ENCODE measurements around the gene RASSF4.
A peak's percentile ranks its signal among the peaks of the same experiment; 100 is the strongest.

RASSF4 gene, protein sequence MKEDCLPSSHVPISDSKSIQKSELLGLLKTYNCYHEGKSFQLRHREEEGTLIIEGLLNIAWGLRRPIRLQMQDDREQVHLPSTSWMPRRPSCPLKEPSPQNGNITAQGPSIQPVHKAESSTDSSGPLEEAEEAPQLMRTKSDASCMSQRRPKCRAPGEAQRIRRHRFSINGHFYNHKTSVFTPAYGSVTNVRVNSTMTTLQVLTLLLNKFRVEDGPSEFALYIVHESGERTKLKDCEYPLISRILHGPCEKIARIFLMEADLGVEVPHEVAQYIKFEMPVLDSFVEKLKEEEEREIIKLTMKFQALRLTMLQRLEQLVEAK

DNA sequence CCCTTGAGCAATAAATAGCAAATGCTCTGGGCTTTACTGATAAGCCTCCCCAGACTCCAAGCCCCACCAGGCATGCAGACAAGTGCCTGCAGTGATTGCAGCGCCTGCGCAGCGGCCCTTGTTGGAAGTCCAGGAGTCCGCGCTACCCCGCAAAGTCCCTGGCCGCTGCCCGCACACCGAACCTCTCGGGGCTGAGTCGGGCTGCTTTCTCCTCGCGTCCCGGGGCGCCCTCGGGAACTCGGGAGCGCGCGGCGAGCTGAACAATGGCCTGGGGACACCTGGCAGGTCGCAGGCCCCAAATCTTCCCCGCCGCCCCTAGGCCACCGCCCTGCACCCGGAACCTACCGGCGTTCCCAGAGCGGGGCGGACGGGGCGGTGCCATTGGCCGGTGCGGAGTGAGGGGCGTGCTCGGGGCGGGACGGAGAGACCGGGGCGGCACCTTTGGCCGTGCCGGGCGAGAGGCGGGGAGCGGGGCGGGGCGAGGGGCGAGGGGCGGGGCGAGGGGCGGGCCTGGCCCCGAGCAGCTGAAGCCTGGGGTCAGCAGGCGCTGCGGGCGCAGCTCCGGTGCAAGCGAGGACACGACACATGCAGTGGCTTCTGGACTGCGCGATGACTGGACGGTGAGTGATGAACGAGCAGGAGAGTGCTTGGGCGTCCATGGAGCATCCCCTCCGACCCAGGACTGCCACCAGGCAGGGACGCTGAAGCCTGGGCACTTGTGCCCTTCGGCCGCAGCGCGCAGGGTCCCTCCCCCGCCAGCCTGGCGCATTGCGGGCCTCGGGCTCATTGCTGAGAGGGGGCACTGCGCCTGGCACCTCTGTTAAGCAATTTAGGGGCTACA lies at the start of gene RASSF4:
RASSF4 (plus strand) TSS at position 556 of the 841 bp plus-strand sequence. CDS start 10,401 bp downstream, outside the sequence.
- peak; percentile 87 for DNase-seq (ENCODE audit: low read depth)

DNA sequence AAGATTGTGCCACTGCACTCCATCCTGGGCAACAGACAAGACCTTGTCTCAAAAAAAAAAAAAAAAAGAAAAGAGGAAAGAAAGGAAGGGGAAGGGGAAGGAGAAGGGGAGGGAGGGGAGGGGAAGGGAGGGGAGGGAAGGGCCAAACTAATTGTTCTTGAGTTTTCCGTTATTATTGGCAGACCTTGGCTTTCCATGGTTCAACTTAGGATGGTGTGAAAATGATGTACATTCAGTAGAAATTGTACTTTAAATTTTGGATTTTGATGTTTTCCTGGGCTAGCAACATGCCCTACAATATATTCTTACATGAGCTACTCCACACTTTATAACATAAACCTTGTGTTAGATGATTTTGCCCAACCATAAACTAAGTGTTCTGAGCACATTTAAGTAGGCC lies 49.7 kb upstream of the RASSF4 start:
- DNase-seq (ENCODE audit: low read depth): no peak

DNA sequence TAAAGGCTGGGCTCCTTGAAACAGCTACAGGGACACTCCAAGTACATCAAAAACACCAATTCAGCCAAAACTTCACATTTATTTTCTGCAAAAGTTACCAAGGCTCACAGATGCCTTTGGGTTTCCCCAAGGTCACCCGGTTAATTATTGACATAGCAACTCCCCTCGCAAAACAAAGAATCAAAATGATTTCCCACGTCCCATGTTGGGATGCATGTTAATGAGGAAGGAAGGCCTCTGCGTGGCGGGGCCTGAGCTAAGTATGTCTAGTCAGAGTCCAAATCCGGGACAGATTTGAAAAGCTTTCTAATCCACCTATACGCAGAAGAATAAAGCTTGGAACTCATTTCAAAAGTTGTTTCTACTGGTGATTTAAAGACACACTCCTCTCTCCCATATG lies 49.0 kb upstream of the RASSF4 start:
- DNase-seq (ENCODE audit: low read depth): no peak

DNA sequence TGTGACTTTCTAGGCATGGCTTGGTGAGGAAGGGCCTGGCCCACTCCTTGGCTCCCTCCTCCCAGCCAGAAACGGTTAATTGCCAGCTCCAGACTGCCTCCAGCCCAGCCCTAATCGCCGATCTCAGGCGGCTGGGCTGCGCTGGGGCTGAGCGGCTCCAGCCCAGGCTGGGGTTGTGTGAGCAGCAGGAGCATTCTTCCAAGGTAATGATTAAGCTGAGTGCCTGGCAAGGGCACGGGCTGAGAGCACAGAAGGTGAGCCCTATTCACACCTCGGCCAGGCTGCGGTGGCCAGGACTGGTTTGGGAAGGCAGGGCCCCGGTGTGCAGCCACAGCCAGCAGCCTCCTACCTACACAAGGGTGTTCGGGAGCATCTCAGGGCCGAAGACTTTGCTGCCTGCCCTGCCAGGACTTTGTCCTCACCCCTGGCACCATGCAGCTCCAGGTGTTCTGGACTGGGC lies 48.5 kb upstream of the RASSF4 start, which contains the start of gene TMEM72:
TMEM72 (plus strand) TSS at position 257 of the 460 bp plus-strand sequence; CDS start at position 433, 176 bp downstream.
- DNase-seq (ENCODE audit: low read depth): no peak

DNA sequence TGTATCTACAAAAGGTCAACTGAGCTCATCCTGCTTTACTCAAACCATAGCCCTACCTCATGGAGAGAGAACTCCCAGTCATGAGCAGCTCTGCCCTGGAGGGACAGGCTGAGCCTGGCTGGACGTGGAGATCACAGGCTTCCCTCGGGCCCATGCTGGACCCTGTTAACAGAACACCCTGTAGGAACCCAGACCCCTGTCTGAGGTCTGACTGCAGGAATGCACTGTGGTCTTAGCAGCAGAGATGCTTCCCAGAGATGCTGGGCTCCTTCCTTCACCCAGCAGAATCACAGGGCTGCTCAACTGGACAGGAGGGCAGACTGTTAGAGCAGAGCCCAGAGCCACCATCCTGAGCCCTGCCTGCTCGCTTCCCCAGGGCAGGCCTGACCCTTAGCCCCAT lies 47.7 kb upstream of the RASSF4 start:
- no peak for DNase-seq (ENCODE audit: low read depth)

DNA sequence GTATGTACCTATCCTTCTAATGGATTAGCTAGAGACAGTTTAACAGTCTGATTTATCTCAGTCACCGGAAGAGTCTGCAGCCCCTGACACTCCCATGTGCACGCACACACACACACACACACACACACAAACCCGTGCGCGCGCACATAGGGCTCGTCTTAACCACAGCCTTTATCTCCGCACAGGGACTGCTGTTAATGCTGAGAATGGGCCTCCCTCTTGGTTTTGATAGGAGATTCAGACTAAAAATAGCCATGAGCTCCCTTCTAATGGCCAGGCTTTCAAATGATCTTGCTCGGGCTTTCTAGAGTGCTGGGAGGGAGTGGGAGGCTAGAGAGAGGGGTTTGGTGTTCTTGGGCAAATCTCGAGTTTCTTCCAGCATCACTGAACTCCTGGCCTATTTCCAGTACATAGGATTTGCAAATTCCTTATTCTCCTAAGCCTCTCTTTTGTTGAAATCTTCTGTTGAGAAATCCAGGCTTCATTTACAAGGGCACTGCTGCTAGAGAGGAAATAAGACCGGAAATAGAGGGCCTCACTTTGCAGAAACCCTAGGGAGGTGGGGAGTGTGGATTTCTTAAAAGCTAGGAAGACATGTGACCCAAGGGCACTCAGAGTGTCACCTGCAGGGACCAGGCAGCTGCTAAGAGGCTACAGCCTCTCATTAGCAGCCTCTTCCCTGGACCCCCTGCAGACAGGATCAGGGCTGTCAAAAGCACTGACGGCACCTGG lies 46.1 kb upstream of the RASSF4 start:
- peak; percentile 24 for DNase-seq (ENCODE audit: low read depth)

DNA sequence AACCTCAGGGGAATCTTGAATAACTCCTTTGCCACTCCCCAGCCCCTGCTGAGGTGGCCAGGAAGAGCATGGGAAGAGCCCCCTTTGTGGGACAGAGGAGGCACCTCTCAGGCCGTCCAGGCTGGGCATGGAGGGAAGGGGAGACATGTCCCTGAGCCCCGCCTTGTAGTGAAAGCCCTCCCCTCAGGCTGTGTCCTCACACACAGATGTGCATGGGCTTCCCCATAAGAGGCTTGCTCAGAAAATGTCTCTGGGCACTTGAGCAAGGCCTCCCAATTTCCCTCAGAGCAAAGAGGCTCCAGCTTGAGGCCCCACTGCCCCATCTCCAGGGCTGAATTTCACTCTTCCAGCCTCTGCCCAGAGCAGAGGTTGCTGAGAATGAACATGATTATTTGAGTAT lies 44.7 kb upstream of the RASSF4 start:
- DNase-seq (ENCODE audit: low read depth): no peak

DNA sequence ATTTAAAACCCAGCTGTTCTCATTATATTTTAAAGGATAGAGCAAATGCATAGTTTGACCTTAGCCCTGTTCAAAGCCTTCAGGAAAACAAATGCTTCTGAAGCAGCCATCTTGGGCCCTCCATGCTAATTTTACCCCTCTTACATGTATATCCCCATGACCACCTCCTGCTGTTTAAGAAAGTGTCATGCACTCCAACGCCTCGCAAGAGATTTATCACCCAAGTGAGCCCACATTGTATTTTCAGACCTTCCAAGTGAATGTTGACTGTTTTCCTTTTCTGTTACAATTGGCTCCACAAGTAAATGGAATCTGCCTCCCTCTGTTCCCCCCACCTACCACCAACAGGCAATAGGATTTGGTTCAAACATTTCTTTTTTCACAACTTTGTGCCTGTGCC lies 43.2 kb upstream of the RASSF4 start:
- no peak for DNase-seq (ENCODE audit: low read depth)

DNA sequence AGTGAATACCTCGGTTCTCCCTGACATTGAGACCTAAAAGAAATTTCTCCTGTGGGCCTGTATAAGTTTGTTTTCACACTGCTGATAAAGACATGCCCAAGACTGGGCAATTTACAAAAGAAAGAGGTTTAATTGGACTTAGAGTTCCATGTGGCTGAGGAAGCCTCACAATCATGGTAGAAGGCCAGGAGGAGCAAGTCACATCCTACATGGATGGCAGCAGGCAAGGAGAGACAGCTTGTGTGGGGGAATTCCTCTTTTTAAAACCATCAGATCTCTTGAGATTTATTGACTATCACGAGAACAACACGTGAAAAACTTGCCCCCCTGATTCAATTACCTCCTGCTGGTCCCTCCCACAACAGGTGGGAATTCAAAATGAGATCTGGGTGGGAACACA lies 41.8 kb upstream of the RASSF4 start:
- DNase-seq (ENCODE audit: low read depth): no peak

DNA sequence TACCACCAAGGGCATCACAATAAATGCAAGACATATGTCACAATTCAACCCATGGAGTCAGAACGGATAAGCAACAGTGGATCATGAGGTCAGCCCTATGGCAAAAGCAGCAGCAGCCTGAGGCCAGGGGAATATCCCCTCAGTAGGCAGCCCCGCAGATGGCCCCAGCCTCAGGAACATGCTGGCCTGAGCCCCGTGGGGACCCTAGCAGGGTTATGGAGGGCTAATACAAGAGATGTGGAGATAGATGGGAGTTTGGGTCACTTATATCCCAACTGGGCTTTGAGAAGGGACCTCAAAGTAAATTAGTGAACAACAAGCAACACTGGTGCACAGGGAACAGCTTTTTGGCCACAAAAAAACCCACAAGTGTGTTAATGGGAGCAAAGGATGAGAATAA lies 39.4 kb upstream of the RASSF4 start:
- DNase-seq (ENCODE audit: low read depth): no peak

DNA sequence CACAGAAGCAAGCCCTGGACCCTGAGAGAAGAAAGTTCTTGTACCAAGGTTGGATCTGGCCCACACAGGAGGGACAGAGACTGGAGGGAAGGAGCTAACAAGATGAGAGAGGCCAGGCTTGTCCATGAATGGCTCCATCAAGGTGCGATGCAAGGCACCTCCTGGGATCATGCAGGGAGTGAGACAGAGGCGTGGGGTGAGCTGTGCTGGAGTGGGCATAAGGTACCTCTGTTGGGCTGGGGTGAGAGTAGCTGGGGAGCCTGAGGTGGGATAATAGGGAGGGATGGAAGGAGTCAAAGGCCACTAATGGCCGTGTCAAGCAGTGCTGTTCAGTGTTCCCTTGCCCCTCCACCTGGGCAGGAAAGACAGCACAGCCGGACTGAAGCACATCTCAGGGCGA lies 38.5 kb upstream of the RASSF4 start:
- no peak for DNase-seq (ENCODE audit: low read depth)

DNA sequence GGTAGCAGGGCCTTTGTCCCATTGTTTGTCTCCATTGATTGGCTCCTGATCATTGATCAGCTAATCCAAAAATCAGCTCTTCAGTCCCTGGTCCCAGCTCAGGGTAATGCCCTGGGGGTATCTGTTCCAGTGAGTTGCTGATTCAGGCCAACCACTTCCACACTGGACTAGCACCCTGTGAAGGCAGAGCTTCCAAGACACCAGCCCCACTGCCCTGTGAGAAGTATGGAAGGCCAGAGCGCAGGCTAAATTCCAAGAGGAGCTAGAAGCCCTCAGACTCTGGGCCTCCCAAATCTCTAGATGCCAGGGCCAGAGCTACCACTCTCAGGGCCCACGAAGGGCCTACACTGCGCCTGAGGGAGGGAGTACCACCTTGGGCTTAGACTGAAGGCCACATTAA lies 38.1 kb upstream of the RASSF4 start:
- DNase-seq (ENCODE audit: low read depth): no peak

DNA sequence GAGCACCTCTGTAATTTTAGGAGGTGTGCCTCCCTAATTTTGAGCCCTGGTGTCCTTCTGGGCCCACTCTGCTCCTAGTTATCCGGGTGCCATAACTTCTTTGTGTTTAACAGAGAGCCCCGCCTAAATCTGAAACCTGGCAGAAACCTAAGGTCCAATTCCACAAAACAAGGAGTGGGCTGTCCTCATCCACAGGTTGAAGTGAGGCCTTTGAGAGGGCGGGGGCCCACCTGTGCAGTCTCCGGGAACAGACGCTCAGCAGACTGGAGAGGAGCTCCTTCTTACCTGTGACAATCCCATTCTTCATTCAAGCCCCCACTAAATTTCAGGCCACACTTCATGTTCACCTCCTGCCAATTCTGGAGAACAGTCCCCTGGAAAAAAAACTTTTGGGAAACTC lies 37.6 kb upstream of the RASSF4 start:
- no peak for DNase-seq (ENCODE audit: low read depth)

DNA sequence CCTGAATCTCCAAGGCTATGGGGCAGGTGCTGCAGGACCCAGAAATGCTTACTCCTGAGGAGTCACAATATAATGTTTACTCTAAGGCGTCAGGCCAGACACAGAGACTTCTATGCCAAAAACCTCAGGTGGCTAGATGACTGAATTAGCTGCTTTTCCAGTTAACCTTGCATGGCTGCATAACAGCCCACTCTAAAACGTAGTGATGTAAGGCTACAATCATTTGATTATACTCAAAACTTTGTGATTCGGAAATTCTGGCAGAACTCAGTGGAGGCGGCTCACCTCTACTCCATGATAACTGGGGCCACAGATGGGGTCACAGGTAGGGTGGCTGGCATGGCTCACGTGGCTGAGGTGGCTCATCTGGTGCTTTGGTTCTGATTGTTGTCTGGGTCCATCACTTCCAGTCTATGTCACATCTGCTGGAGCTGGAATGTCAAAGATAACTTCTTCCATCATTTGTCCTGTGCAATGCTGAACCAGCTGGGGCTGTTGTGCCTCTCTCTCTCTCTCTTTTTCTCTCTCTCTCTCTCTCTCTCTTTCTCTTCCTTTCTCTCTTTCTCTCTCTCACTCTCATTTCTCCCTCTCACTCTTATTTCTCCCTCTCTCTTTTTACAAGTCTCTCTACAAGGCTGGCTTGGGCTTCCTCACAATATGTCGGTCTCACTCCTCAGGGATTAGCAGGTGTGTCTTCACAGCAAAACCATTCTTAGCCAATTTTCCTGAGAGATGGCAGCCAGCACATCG lies 36.6 kb upstream of the RASSF4 start:
- no peak for DNase-seq (ENCODE audit: low read depth)

DNA sequence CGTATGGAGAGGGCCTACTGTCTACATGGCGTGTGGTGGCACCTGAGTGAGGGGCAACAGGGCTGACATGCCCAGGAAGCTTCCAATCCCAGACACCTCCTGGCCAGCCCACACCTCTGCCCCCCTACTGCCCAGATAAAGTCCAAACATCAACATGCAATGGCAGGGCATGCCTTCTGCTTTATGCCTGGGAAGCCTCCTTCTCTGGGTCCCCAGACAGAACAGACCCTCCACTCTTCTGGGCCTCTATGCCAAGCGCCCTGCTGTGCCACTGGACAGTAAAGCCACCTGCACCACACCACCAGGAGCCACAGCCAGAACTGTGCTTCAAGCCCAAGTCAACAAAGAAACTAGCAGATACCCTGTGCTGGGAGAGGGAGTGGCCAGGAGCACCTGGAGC lies 36.0 kb upstream of the RASSF4 start:
- no peak for DNase-seq (ENCODE audit: low read depth)

DNA sequence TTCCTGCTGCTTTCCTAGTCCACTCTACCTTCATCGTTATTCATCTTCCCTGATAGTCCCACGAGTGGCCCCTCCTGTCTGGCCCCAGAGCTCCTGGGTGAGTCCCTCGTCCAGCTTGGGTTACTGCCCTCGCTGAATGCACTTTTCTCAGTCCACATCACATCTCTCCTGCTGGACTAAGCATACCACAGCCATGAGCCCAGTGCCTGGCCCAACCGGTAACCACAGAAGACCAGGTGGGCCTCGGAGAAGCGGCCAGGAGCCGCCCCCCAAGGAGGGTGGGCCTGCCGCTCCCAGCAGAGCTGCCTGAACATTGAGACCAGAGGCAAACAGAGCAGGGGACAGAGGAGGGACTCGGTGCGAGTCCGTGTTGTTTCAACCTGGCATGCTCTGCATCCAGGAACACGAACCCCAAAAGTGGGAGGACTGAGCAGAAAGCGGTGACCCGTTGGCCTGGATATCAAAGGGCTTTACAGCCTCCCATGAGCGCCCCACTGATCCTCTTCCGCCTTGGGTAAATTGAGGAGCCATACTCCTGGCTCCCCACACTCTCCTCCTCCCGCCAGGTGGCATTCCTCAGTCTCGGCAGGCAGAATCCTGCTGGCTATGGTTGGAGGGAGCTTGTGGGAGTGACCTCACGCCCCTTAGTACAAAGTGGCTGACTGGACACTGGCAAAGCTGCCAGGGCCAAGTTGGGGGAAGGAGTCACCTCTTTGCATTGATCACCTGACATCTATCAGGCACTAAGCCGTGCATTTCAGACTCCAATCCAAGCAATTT lies 35.2 kb upstream of the RASSF4 start:
- DNase-seq (ENCODE audit: low read depth): no peak

DNA sequence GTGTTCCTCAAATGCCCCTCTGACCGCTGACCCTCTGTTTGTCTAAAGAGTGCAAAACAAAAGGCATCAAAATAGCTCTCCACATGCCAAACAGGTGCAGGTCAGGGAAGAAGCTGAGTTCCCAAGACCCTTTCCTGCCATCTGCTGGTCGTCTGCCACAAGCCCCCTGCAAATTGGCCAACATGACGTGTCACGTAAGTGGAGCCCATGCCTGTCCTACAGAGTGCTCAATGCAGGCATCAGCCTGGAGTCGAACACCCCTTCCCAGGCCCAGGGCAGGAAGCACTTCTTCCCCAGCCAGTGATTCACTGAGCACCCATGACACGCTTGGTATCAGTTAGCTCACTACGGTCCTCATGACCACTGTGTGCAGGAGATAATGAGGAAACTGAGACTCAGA lies 34.4 kb upstream of the RASSF4 start:
- DNase-seq (ENCODE audit: low read depth): no peak

DNA sequence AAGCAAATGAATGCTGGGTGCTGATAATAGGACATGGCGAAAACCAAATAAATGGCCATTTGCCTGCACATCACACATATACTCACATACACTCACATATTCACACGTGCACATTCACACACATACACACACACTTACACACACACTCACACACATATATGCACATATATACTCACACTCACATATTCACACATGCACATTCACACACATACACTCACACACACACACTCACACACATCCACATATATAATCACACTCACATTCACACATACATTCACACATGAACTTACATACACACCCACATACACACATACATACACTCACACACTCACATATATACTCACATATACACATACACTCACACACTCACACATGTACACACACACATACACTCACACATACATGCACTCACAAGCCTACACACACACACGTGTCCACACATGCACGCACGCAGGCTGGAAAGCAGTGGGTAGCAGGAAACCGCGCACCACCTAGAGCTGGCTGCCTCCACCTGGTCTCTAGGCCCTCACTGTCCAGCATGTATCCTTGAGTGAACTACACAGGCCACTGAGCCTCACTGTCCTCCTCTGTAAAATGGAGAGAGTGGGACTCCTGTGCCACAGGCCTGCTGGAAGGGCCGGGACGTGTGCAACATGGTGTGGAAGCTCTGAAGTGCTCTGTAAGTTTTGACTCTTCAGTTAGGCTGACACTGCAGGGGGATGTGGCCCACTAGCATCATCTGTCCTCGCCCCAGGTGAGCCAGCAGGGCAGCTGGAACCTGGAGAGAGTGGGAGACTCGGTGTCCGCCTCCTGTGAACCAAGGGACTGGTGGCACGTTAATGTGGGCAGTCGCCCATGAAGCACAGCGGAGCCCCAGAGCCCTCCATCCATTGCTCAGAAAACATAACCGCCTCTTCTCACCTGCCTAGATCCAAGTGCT lies 33.5 kb upstream of the RASSF4 start:
- no peak for DNase-seq (ENCODE audit: low read depth)

DNA sequence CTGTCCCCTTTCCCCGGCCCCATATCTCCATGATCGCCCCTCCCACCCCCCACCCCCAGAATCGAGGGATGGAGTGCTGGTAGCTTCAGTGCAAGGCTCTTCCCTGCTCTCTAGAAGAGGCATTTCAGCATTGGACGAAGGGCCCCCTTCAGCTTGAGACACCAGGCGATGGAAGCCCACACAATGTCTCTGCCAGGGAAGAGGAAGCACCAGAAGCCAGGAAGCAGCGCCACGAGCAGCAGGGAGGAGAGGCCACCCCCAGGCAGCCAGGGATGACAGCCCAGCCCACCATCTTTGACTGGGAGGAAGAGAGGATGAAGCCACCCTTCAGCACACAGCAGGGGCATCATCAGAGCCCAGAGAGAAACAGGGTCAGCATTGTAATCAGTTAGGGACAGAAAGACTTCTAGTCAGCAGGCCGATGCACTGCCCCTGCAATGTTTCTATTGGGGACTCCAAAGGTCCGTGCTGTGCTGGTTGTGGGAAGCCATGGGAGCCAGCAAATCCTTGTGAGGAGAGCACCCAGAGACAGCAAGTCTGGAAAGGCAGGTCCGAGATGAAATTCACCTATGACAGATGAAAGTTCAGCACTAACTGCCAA lies 32.8 kb upstream of the RASSF4 start:
- DNase-seq (ENCODE audit: low read depth): no peak
